Upper lobe of left lung (tissue), 4 donors: Measurements from ENCODE around the gene SCG2.

Experiments used
- CTCF ChIP-seq, 6 experiments: fragments of 450-650 bp in 4 of 6; fragments of 200-600 bp in 2 of 6; sonication (generic) in 2 of 6; IDR thresholded peaks; one replicate each; pipeline ENCODE4 v1.5.1; 2016 to 2019; ENCODE audit warnings: antibody characterized with exemption in 6 of 6
- POLR2AphosphoS5 ChIP-seq, 2 donors: sonication (generic); formaldehyde crosslinking; IDR thresholded peaks; one replicate each; pipeline ENCODE4 v1.5.1; 2017; ENCODE audit warnings: antibody characterized with exemption in 2 of 2

GRCh38 chr2:223649554-223650533 is 47.7 kb upstream of the SCG2 start:
- TF ChIP-seq CTCF (IDR thresholded peaks at IDR 0.05): no peak
- TF ChIP-seq POLR2AphosphoS5 (IDR thresholded peaks at IDR 0.05): no peak
